WTC11 (cell line): ENCODE results near the gene GSN. TPM values are rescaled to one million over a fixed set of nuclear protein-coding genes. Genes with fewer than 3 reads are reported as not detected.

Experiments used
- ATAC-seq: fragments of 200-7000 bp; cut with Tn5 transposase; 2 replicates; pipeline ENCODE4 v1.10.0; 2021; ENCODE audit warnings: mild to moderate bottlenecking, moderate library complexity
- CTCF ChIA-PET: fragments of 300-600 bp; sonication (Branson Sonifier 250); formaldehyde crosslinking; loops from one replicate; lab custom pipeline; 2021; ENCODE audit warnings: antibody characterized with exemption; lab: Charles Lee
- POLR2A ChIA-PET: fragments of 350-600 bp; sonication (Branson Sonifier 250); formaldehyde crosslinking; loops from one replicate; lab custom pipeline; 2021; ENCODE audit warnings: antibody characterized with exemption; lab: Charles Lee
- DNase-seq: peaks from one replicate; pipeline ENCODE4 v3.0.0; 2021; ENCODE audit warnings: low spot score
- H3K27ac Mint-ChIP-seq: 2 replicates; pipeline ENCODE4 v1.8.0; 2021; ENCODE audit warnings: mixed read lengths
- H3K27me3 Mint-ChIP-seq: 2 replicates; pipeline ENCODE4 v1.8.0; 2021; ENCODE audit warnings: low read depth, mild to moderate bottlenecking, moderate library complexity, mixed read lengths
- H3K36me3 Mint-ChIP-seq: 2 replicates; pipeline ENCODE4 v1.8.0; 2021; ENCODE audit warnings: mixed read lengths
- H3K4me1 Mint-ChIP-seq: 2 replicates; pipeline ENCODE4 v1.8.0; 2022; ENCODE audit warnings: mixed read lengths
- H3K4me3 Mint-ChIP-seq: 2 replicates; pipeline ENCODE4 v1.8.0; 2021; ENCODE audit warnings: mild to moderate bottlenecking, moderate library complexity, mixed read lengths
- H3K9me3 Mint-ChIP-seq: 2 replicates; pipeline ENCODE4 v1.8.0; 2021; ENCODE audit warnings: mixed read lengths
- AR ChIP-seq: fragments of 250-450 bp; sonication (Bioruptor Pico); IDR thresholded peaks from 2 replicates; pipeline ENCODE4 v1.9.0; 2021; ENCODE audit warnings: mild to moderate bottlenecking
- ATF1 ChIP-seq: sonication (generic); formaldehyde crosslinking; IDR thresholded peaks from 2 replicates; pipeline ENCODE4 v1.8.1; 2023; ENCODE audit warnings: mild to moderate bottlenecking, moderate library complexity, missing genetic modification reagents
- ATF2 ChIP-seq: sonication (generic); formaldehyde crosslinking; IDR thresholded peaks from 2 replicates; pipeline ENCODE4 v1.8.1; 2022; ENCODE audit warnings: low read depth, missing genetic modification reagents, borderline replicate concordance
- E2F1 ChIP-seq: sonication (generic); formaldehyde crosslinking; IDR thresholded peaks from 2 replicates; pipeline ENCODE4 v1.8.0; 2022; ENCODE audit warnings: mild to moderate bottlenecking, missing genetic modification reagents
- ELF4 ChIP-seq: sonication (generic); formaldehyde crosslinking; IDR thresholded peaks from 2 replicates; pipeline ENCODE4 v1.8.1; 2022; ENCODE audit warnings: low read depth, mild to moderate bottlenecking, moderate library complexity, missing genetic modification reagents
- EMX1 ChIP-seq: fragments of 250-450 bp; sonication (Bioruptor Pico); IDR thresholded peaks from 2 replicates; pipeline ENCODE4 v1.8.0; 2021; ENCODE audit warnings: mild to moderate bottlenecking
- GTF2I ChIP-seq: fragments of 250-450 bp; sonication (Bioruptor Pico); conservative IDR thresholded peaks from 2 replicates; pipeline ENCODE4 v1.4.0; 2021; ENCODE audit warnings: mild to moderate bottlenecking
- HMGA2 ChIP-seq: fragments of 250-450 bp; sonication (Bioruptor Pico); IDR thresholded peaks from 2 replicates; pipeline ENCODE4 v1.4.0; 2021; ENCODE audit warnings: mild to moderate bottlenecking, moderate library complexity
- MLX ChIP-seq: sonication (generic); formaldehyde crosslinking; IDR thresholded peaks from 2 replicates; pipeline ENCODE4 v1.8.1; 2023; ENCODE audit warnings: mild to moderate bottlenecking, missing genetic modification reagents, moderate library complexity
- MYBL2 ChIP-seq: sonication (generic); formaldehyde crosslinking; IDR thresholded peaks from 2 replicates; pipeline ENCODE4 v1.8.1; 2023; ENCODE audit warnings: mild to moderate bottlenecking, moderate library complexity, missing genetic modification reagents
- NFATC4 ChIP-seq: fragments of 250-450 bp; sonication (Bioruptor Pico); IDR thresholded peaks from 2 replicates; pipeline ENCODE4 v1.9.0; 2021; ENCODE audit warnings: mild to moderate bottlenecking
- NFE2L1 ChIP-seq: sonication (generic); formaldehyde crosslinking; IDR thresholded peaks from 2 replicates; pipeline ENCODE4 v1.8.1; 2023; ENCODE audit warnings: missing genetic modification reagents
- NR2C2 ChIP-seq: sonication (generic); formaldehyde crosslinking; IDR thresholded peaks from 2 replicates; pipeline ENCODE4 v1.8.0; 2022; ENCODE audit warnings: mild to moderate bottlenecking, missing genetic modification reagents
- PRDM15 ChIP-seq: sonication (generic); formaldehyde crosslinking; IDR thresholded peaks from 2 replicates; pipeline ENCODE4 v1.8.0; 2022; ENCODE audit warnings: missing genetic modification reagents
- SMAD3 ChIP-seq: sonication (generic); formaldehyde crosslinking; IDR thresholded peaks from 2 replicates; pipeline ENCODE4 v1.8.0; 2022; ENCODE audit warnings: missing genetic modification reagents, mild to moderate bottlenecking, borderline replicate concordance
- TEAD4 ChIP-seq: sonication (generic); formaldehyde crosslinking; IDR thresholded peaks from 2 replicates; pipeline ENCODE4 v1.8.0; 2022; ENCODE audit warnings: mild to moderate bottlenecking, missing genetic modification reagents
- ZBTB21 ChIP-seq: sonication (generic); formaldehyde crosslinking; IDR thresholded peaks from 2 replicates; pipeline ENCODE4 v1.8.1; 2023; ENCODE audit warnings: mild to moderate bottlenecking, missing genetic modification reagents, borderline replicate concordance
- ZSCAN18 ChIP-seq: fragments of 250-450 bp; sonication (Bioruptor Pico); IDR thresholded peaks from 2 replicates; pipeline ENCODE4 v2.1.2; 2022; ENCODE audit warnings: mild to moderate bottlenecking, moderate library complexity
- total RNA-seq: library from RNA; stranded (reverse); gene quantifications from 3 replicates; pipeline ENCODE4 v1.2.3, GENCODE V29; 2021

Gene GSN
- total RNA-seq, 1 experiment from 2014 or later: 47.0 TPM

GRCh38 chr9:121310571-121310970, 42.6 kb downstream of the GSN start:
- H3K36me3 Mint-ChIP-seq: peaks cover 20% of the 10 kb centered on the region
- no peak overlapping the region for H3K4me3 Mint-ChIP-seq
- no peaks in the 10 kb centered on the region for H3K27me3 Mint-ChIP-seq
- CTCF ChIA-PET: interaction anchor here (1.5 kb wide), 1 partner anchor 32 kb away, joined by 4 read pairs; no protein-coding TSS in a partner anchor
- no peak overlapping the region for H3K27ac Mint-ChIP-seq
- H3K4me1 Mint-ChIP-seq: no peaks in the 10 kb centered on the region
- no peak for TF ChIP-seq NFE2L1 (CRISPR knock-in tag)
- no peak for TF ChIP-seq MYBL2
- no peak for TF ChIP-seq MLX (CRISPR knock-in tag)
- TF ChIP-seq SMAD3: no peak
- TF ChIP-seq NFATC4 (CRISPR knock-in tag): no peak
- no peak for TF ChIP-seq AR (CRISPR knock-in tag)
- no peak for TF ChIP-seq ZSCAN18
- TF ChIP-seq ATF1 (CRISPR knock-in tag): no peak
- no peak for TF ChIP-seq EMX1
- no peak for TF ChIP-seq ELF4
- TF ChIP-seq PRDM15: no peak
- no peak for TF ChIP-seq GTF2I (CRISPR knock-in tag)
- TF ChIP-seq ATF2: no peak
- no peak for TF ChIP-seq ZBTB21 (CRISPR knock-in tag)
- no peak for TF ChIP-seq TEAD4 (CRISPR knock-in tag)
- TF ChIP-seq NR2C2 (CRISPR knock-in tag): no peak
- TF ChIP-seq HMGA2: no peak
- TF ChIP-seq E2F1 (CRISPR knock-in tag): no peak
- POLR2A ChIA-PET: no interaction called here
- H3K9me3 Mint-ChIP-seq: peaks cover 7% of the 10 kb centered on the region
- DNase-seq (no peak), ATAC-seq (no peak)
